Medulla oblongata (tissue), 1 donor: ENCODE data around the gene CLTCL1.

Source experiments
- DNase-seq: peaks from one replicate; pipeline ENCODE4 v3.0.0-alpha.2; 2015; ENCODE audit errors: extremely low spot score

CLTCL1 gene

GRCh38 chr22:19150482-19151328 lies 140.8 kb downstream of the CLTCL1 start:
- DNase-seq = no peak

GRCh38 chr22:19149991-19150390 lies 141.5 kb downstream of the CLTCL1 start, which contains the start of gene GSC2:
Gene GSC2 (minus strand): TSS chr22:19150292. CDS start chr22:19150283, 9 bp downstream.
- no peak for DNase-seq

- no peak for DNase-seq
Measured at GRCh38 chr22:19149047-19149883, 142.3 kb downstream of the CLTCL1 start.

GRCh38 chr22:19148417-19149046 lies 143.0 kb downstream of the CLTCL1 start:
- DNase-seq = no peak

DNA sequence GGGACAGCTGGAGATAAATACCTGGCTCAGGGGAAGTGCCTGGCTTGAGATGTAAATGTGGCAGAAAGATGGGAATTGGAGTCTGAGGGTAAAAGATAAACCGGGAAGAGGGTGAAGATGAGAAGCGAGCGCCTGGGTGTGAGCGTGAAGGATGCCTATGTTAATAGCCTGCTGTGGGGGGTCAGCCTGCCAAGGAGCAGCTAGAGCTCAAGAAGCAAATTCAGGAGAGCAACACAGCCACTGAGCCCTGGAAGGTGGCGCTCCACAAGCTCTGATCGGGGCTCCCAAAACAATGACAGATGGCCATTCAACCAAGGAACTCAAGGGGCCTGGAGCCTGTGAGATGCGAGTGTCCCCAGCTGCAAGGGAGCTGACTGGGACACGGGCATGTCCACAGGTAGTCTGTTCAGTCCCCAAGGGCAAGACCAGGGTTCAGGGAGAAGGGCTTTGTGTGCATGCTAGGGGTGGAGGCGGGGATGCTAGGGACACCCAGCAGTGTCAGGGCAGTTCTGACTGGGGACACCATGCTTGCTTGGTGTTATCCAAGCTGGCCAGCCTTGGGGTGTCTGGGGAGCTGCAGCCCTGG lies 144.2 kb downstream of the CLTCL1 start:
- DNase-seq = no peak

DNA sequence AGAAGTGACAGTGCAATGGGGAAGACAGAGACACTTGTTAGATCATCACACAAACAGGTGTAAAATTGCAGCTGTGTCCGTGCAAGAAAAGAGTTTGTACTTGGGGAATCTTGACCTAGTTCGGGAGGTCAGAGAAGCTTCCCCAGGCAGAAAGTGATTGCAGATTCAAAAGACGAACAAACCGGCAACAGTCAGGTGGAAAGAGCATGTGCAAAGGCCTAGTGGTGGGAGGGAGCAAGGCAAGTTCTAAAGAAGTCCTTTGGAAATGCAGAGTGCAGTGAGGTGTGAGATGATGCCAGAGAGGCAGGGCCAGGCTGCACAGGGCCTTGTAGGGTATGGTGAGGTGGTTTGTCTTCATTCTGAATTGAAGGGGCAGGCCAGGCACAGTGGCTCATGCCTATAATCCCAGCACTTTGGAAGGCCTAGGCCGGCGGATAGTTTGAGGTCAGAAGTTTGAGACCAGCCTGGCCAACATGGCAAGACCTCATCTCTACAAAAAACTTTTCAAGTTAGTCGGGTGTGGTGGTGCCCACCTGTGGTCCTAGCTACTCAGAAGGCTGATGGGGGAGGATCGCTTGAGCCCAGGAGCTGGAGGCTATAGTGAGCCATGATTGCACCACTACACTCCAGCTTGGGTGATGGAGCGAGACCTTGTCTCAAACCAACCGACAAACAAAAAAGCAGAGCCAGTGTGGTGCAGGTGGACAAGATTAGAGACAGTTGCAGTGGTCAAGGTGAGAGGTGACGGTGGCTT lies 145.1 kb downstream of the CLTCL1 start:
- no peak for DNase-seq

GRCh38 chr22:19143967-19144400 lies 147.5 kb downstream of the CLTCL1 start:
- DNase-seq = no peak

DNA sequence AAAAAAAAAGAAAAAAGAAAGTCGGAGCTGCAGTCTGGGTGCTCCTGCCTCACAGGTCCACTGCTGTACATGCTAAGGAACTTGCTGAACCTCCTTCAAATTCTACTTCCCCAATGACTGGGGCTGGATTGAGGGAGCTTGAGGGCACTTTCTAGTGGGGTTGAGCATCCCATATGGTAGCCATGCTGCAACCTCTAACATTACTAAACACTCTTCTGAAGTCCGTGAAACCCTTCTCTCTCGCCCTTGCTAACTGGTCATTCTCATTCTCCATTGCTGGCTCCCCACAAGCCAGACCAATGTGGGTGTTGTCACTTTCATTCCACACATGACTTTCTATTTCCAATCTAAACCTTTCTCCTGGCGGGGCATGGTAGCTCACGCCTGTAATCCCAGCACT lies 148.3 kb downstream of the CLTCL1 start:
- no peak for DNase-seq

GRCh38 chr22:19142394-19142793 lies 149.1 kb downstream of the CLTCL1 start:
- DNase-seq = no peak

DNA sequence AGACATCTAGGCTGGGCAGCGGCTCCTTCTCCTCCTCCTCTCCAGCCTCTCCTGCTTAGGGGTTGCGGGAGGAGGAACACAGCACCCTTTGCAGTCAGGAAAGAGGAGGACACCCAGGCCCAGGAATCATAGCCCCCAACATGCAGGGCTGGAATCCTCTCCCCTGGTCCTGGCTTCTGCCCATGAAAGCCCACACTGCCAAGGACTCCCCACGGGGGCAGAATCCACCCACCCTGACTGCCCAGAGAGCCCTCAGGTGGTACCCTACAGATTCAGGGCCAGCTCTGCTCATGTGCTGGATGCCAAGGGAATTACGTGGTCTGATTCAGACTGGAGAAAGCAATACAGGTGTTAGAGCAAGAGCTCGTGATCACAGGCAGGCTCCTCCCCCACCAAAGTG lies 151.5 kb downstream of the CLTCL1 start:
- DNase-seq = no peak

DNA sequence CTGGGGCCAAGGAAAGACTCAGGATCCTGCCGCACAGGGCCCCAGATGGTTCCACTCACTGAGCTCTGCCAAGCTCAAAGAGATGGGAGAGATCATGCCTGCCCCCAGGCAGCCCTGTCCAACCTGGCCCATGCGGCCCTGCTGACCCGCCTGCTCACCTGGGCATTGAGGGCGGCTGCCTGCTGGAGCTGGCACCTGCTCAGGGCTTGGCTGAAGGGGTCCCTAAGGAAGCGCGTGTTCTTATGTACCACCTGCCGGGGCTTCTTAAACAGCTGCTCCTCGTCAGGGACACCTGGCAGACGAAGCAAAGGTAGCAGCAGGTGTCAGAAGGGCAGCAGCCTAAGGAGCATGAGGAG lies 152.5 kb downstream of the CLTCL1 start:
- no peak for DNase-seq

DNA sequence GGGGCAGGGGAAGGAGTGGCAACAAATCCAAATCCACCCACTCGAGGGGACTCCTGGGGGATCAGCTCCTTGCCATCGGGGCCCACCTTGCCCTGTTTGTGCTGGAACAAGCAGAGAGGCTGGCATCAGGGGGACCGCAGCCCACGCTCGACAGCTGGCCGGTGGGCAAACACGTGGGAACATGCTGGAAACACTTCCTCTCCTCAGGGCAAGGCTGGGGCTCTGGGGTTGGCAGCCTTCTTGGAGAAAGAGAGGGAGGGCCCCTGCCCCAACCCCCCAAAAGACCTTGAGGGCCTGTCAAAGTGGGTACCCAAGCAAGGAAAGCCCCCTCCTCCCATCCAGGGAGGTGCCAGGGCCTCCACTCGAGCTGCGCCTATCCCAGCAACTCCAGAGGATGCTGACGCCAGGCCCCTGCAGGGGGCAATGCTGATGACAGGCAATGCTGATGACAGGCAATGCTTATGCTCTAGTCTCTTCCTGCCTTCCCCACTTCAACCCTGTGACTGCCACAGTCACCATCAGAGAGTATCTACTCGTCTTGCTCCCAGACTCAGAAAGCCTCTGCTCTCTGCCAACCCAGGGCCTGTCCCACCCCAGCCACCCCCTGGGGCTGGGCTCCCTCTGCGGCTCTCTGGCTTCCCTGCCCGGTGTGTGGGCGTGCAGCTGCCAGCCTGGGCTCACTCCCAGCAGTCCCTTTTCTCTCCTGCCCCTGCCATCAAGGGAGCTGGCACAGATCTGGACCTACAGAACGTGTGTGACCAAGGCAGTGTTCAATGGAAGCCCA lies 153.1 kb downstream of the CLTCL1 start:
- DNase-seq = no peak

DNA sequence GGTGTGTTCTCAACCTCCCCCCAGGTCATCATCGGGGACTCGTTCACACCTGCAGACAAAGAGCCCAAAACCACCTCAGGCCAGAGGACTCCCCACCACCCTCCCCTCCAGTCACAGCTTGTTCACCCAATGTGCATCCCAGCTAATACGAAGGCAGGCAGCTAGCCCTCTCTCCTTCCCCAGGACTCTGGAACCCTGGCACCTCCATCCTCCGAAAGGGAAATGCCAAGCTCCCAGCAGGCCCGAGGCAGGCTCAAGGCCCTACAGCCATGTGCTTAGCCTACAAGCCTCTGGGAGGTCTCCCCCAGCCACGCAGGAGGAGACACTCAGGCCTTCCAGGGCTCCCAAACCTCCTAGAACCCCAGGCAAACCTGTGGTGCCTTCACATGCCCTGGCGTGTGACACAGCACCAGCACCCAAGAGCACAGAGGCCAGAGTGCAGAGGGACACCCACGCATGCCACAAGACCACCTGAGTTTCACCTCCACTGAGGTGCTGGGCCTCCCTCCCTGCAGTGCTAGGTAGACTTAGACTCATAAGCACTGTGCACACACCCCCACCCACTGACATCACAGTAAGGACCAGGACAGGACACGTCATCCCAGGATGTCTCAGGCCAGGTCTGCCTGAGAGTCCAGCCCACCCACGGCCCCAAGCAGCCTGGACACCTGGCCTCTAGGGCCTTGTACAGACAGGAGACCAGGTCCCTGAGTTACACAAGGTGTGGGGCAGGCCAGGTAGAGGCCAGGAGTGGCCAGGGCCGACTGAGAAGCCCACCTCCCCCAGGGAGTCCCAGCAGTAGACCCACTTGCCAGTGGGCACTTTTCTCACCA lies 153.9 kb downstream of the CLTCL1 start:
- no peak for DNase-seq

DNA sequence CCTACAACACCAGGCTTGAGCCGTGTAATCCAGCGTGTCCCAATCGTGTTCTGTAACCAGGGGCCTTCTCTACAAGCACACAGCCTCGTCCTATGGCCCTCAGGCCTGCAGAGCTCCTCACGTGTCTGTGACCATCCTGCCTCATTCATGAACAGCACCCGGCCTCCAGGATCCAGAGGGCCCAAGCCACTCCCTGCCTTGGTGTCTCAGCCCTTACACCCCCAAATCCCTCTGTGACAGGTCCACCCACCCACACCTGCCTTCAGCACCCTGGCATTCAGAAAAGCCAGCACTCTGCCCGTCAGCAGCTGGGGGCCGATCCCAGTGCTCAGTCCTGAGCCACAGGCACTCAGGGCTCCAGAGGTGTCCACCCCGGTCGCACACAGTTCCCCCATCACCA lies 154.6 kb downstream of the CLTCL1 start:
- DNase-seq = no peak

DNA sequence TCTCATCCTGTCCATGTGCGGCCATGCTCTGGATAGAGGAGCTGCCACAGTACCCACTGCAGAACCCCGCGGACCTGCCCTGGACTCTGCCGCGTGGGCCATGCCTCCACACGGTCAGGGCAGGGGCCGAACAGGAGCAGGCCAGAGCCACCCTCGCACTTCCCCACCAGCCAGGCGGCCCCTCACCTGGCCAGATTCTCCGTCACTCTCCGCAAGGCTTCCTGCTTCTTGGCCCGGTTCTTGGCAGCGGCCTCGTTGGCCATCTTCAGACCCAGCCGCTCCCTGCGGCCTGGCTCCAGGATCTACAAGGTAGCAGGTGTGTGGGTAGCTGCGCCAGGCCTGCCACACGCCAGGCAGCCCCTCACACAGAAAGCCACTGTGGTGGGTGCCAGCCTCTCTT lies 156.6 kb downstream of the CLTCL1 start:
- DNase-seq = no peak

DNA sequence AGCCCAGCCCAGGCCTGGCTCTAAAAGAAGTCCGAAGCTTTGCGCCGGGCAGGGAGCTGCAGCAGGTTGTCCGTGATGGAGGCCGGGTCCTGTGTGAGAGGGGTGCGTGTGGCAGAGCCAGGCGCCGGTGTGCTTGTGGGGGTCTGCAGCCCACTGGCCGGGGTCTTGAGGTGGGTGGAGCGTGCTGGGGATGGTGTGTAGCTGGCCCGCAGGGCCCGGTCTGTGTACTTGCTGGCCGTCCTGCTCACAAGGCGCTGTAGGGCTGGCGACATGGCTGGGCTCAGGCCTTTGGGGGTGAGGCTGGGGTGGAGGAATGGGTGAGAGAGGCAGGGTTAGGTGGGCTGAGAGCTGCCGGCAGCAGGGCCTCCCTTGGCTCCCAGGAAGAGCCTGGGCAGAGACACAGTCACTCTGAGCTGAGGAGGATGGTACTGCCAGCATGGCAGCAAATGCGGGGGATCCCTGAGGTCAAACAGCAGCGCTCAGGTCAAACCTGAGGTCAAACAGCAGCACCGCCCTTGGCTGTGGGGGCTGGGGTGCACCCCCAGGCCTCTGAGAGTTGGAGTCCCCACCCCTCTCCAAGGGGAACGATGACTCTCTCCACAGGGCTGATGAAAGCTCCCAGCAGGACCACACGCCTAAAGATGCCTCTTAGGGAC lies 157.2 kb downstream of the CLTCL1 start:
- DNase-seq = no peak

GRCh38 chr22:19133561-19133960 lies 158.0 kb downstream of the CLTCL1 start:
- no peak for DNase-seq

GRCh38 chr22:19132693-19133400 lies 158.7 kb downstream of the CLTCL1 start:
- no peak for DNase-seq
